Upper lobe of left lung (tissue), 4 donors: ENCODE results near the gene C4orf51.
A peak's percentile ranks its signal among the peaks of the same experiment; 100 is the strongest.

Experiments
- EP300 ChIP-seq, 4 donors: sonication (generic); formaldehyde crosslinking; IDR thresholded peaks; one replicate each; pipeline ENCODE4 v1.5.1; 2017; ENCODE audit warnings: antibody characterized with exemption in 4 of 4, control low read depth in 2 of 4
- POLR2A ChIP-seq, 4 donors: fragments of 450-650 bp; IDR thresholded peaks; one replicate each; pipeline ENCODE4 v1.5.1; 2016 to 2017; ENCODE audit warnings: antibody characterized with exemption in 4 of 4, mild to moderate bottlenecking in 2 of 4
- POLR2AphosphoS5 ChIP-seq, 2 donors: sonication (generic); formaldehyde crosslinking; IDR thresholded peaks; one replicate each; pipeline ENCODE4 v1.5.1; 2017; ENCODE audit warnings: antibody characterized with exemption in 2 of 2
- TF ChIP-seq, protein P1 (sequence below), 6 experiments: fragments of 450-650 bp in 4 of 6; fragments of 200-600 bp in 2 of 6; sonication (generic) in 2 of 6; IDR thresholded peaks; one replicate each; pipeline ENCODE4 v1.5.1; 2016 to 2019; ENCODE audit warnings: antibody characterized with exemption in 6 of 6

- TF ChIP-seq, protein P1, sequence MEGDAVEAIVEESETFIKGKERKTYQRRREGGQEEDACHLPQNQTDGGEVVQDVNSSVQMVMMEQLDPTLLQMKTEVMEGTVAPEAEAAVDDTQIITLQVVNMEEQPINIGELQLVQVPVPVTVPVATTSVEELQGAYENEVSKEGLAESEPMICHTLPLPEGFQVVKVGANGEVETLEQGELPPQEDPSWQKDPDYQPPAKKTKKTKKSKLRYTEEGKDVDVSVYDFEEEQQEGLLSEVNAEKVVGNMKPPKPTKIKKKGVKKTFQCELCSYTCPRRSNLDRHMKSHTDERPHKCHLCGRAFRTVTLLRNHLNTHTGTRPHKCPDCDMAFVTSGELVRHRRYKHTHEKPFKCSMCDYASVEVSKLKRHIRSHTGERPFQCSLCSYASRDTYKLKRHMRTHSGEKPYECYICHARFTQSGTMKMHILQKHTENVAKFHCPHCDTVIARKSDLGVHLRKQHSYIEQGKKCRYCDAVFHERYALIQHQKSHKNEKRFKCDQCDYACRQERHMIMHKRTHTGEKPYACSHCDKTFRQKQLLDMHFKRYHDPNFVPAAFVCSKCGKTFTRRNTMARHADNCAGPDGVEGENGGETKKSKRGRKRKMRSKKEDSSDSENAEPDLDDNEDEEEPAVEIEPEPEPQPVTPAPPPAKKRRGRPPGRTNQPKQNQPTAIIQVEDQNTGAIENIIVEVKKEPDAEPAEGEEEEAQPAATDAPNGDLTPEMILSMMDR (IDR thresholded peaks at IDR 0.05), result peak in 2 of 6 experiments; percentile 19 to 36
- TF ChIP-seq POLR2A (IDR thresholded peaks at IDR 0.05) (peak in 2 of 4 donors; percentile 67 to 83), POLR2AphosphoS5 (IDR thresholded peaks at IDR 0.05) (peak; percentile 91 to 95), EP300 (IDR thresholded peaks at IDR 0.05) (peak in 1 of 4 donors; percentile 42)
Observed at GRCh38 chr4:145732895-145733880, 53.2 kb downstream of the C4orf51 start.
